Progenitor cell of endocrine pancreas (in vitro differentiated cells): Measurements from ENCODE around the gene PIGQ. TPM values are rescaled to one million over a fixed set of nuclear protein-coding genes. Genes with fewer than 3 reads are reported as not detected.
A peak's percentile ranks its signal among the peaks of the same experiment; 100 is the strongest.

ENCODE experiments used
- DNase-seq: peaks from one replicate; pipeline ENCODE4 v3.0.0; 2021; ENCODE audit warnings: low spot score; ENCODE audit not compliant: unreplicated experiment
- H3K27ac Mint-ChIP-seq: 2 replicates; pipeline ENCODE4 v1.8.0; 2021; ENCODE audit warnings: mild to moderate bottlenecking, moderate library complexity, mixed read lengths
- H3K27me3 Mint-ChIP-seq: 2 replicates; pipeline ENCODE4 v1.8.0; 2021; ENCODE audit warnings: mixed read lengths
- H3K36me3 Mint-ChIP-seq: 2 replicates; pipeline ENCODE4 v1.8.0; 2022; ENCODE audit warnings: mixed read lengths; ENCODE audit not compliant: insufficient read depth
- H3K4me1 Mint-ChIP-seq: 2 replicates; pipeline ENCODE4 v1.8.0; 2021; ENCODE audit warnings: low read depth, mixed read lengths
- H3K4me3 Mint-ChIP-seq: 2 replicates; pipeline ENCODE4 v1.8.0; 2021; ENCODE audit warnings: low read depth, mild to moderate bottlenecking, moderate library complexity, mixed read lengths
- H3K9me3 Mint-ChIP-seq: 2 replicates; pipeline ENCODE4 v1.8.0; 2021; ENCODE audit warnings: low read depth, mixed read lengths
- CTCF ChIP-seq: fragments of 200-600 bp; sonication (generic); IDR thresholded peaks from one replicate; pipeline ENCODE4 v1.5.0; 2021; ENCODE audit warnings: antibody characterized with exemption, mild to moderate bottlenecking; ENCODE audit not compliant: unreplicated experiment
- total RNA-seq: library from RNA; stranded (reverse); gene quantifications from 2 replicates; pipeline ENCODE4 v1.2.1, GENCODE V29; 2021

The PIGQ gene
- total RNA-seq, 1 donor from 2014 or later = 109 TPM

GRCh38 chr16:625977-626765, 56.4 kb downstream of the PIGQ start:
- H3K36me3 Mint-ChIP-seq = peaks cover 6% of the 10 kb centered on the region
- TF ChIP-seq CTCF = no peak
- H3K27me3 Mint-ChIP-seq = no peaks in the 10 kb centered on the region
- no peak overlapping the region for H3K4me3 Mint-ChIP-seq
- DNase-seq = no peak
- H3K27ac Mint-ChIP-seq = peak overlapping the region; percentile 56
- H3K9me3 Mint-ChIP-seq = no peaks in the 10 kb centered on the region
- peaks cover 11% of the 10 kb centered on the region for H3K4me1 Mint-ChIP-seq

- DNase-seq = no peak
- TF ChIP-seq CTCF = no peak
- Mint-ChIP-seq H3K36me3 (peaks cover 6% of the 10 kb centered on the region), H3K27me3 (no peaks in the 10 kb centered on the region), H3K4me1 (peaks cover 11% of the 10 kb centered on the region), H3K9me3 (no peaks in the 10 kb centered on the region), H3K27ac (peak overlapping the region; percentile 56), H3K4me3 (no peak overlapping the region)
Observed at GRCh38 chr16:626787-627453, 57.2 kb downstream of the PIGQ start.

GRCh38 chr16:627454-628239, 57.9 kb downstream of the PIGQ start:
- Mint-ChIP-seq H3K27me3 (no peaks in the 10 kb centered on the region), H3K27ac (no peak overlapping the region), H3K4me3 (no peak overlapping the region), H3K36me3 (peaks cover 6% of the 10 kb centered on the region), H3K9me3 (no peaks in the 10 kb centered on the region), H3K4me1 (peaks cover 12% of the 10 kb centered on the region)
- DNase-seq = no peak
- no peak for TF ChIP-seq CTCF

- H3K27me3 Mint-ChIP-seq = no peaks in the 10 kb centered on the region
- H3K27ac Mint-ChIP-seq = peak overlapping the region; percentile 96
- peaks cover 6% of the 10 kb centered on the region for H3K36me3 Mint-ChIP-seq
- TF ChIP-seq CTCF = no peak
- H3K4me3 Mint-ChIP-seq = peak overlapping the region; percentile 57
- no peaks in the 10 kb centered on the region for H3K9me3 Mint-ChIP-seq
- peaks cover 12% of the 10 kb centered on the region for H3K4me1 Mint-ChIP-seq
- no peak for DNase-seq
Observed at GRCh38 chr16:628321-629061, 58.7 kb downstream of the PIGQ start.
